HG02840 (cell line): ENCODE data around the gene METRN.
"Not testable (repeated sequence)": the region's sequence is repeated elsewhere in the genome, so short reads cannot be mapped to it uniquely, and the experiment has no call there.

Source experiments
- ATAC-seq: cut with Tn5 transposase; IDR thresholded peaks from one replicate; pipeline ENCODE4 v1.9.1; 2021; ENCODE audit warnings: mild to moderate bottlenecking, moderate library complexity, moderate number of reproducible peaks; ENCODE audit not compliant: unreplicated experiment, low FRiP score

Gene METRN

DNA sequence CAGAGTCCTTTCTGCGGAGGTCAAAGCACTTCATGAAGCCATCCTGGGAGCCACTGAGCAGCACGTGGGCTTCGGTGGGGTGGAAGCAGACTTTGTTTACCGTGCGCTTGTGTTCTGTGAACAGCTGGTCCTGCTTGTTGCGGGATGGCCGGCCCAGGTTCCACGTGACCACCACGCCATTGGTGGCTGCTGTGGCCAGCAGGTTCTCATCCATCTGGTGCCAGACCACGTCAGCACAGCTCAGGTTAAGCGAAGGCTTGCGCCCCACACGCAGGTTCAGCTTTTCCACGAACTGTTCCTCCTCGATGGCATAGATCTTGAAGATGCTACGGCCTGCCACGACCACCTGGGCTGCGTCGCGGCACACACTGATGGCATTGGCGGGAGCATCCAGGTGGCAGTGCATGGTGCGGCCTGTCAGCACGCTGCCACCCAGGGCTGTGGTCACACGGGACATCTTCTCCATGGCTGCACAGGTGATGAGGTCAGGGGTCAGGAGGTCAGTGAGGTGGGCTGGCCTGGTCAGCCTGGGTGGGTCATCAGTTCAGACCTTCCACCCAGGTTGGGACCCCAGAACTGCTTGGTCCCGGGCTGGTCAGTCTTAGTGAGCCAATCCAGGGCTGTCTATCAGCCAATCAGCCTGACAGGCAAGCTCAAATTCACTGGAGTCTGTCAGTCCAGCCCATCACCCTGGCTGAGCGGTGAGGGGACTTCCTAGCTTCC is 25.6 kb upstream of the METRN start:
- ATAC-seq = no peak

DNA sequence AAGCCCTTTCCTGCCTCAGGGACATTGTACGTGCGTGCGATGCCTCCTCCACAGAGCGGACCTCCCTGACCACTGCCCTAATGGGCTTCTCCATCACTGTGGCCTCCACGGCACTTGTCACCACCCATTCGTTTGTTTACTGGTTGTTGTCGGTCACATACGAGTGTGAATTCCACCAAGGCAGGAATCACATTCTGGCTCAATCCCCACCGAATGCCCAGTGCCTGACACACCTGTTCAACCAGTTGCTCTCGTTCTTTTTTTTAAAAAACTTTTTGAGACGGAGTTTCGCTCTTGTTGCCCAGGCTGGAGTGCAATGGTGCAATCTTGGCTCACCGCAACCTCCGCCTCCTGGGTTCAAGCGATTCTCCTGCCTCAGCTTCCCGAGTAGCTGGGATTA is 23.7 kb upstream of the METRN start:
- not testable (repeated sequence) for ATAC-seq

DNA sequence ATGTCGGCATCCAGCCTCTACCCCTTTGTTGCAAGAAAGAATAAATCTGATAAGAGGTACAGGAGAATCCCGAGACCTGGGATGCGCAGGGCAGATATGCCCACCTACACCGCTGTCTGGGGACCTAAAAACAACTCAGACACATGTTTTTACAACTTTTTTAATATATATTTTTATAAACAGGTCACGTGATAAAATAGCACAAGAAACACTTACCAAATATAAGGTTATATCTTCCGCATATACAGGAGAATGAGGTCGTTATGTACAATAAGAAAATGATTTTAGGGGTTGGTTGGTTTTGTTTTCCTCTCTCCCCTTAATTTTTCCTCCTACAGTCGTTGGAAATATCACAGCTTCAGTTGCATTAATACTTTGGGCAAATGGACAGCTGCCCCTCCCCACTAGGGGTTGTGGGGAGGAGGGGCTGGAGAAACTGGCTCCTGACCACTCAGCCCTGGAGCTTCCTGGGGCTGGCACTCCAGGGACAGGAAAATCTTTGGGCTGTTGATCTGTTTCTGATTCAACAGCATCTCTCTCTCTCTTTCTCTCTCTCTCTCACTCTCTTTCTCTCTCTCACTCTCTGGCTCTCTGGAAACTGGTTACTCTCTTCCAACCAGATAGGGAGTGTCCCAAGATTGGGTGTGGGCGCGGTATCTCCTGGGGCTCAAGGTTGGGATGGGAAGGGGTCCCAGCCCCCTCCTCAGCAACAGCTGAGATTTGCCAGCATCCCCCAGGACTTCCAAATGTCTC is 22.4 kb upstream of the METRN start:
- no peak for ATAC-seq

DNA sequence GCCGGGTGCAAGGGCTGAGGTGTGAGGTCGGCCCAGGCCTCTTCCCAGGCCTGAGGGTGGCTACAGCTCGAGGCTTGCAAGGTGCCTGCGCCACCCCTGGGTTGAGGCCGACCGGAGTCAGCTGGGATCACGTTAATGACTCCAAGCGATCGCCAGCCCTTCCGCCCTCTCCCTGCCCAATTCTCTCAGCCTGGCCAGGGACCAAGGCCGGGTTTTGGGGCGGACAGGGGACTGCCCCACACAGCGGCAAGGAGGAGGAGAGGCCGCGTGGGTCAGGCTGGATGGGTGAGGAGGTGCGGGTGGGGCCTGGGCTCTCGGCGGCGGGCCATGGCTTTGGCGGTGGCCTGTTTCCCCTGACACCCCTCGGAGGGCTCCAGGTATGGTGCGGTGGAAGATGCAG is 21.6 kb upstream of the METRN start:
- ATAC-seq = no peak

DNA sequence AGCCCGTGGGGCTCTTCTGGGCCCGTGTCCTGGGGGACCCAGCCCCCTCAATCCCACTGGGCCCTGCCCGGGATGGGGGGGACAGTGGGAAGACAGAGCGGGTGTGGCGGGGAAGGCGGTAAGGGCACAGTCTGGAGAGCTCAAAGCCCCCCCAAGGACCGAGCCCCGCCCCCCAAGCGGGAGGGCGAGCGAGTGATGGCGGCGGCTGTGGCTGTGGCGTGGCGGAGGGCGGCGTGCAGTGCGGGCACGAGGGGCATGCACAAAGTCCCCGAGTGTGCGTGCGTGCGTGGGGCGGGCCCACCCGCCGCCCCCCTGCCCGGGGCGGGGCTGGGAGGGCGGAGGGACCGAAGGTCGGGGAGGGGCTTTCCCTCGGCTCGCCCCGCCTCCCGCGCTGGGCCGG is 21.2 kb upstream of the METRN start:
- ATAC-seq = no peak

DNA sequence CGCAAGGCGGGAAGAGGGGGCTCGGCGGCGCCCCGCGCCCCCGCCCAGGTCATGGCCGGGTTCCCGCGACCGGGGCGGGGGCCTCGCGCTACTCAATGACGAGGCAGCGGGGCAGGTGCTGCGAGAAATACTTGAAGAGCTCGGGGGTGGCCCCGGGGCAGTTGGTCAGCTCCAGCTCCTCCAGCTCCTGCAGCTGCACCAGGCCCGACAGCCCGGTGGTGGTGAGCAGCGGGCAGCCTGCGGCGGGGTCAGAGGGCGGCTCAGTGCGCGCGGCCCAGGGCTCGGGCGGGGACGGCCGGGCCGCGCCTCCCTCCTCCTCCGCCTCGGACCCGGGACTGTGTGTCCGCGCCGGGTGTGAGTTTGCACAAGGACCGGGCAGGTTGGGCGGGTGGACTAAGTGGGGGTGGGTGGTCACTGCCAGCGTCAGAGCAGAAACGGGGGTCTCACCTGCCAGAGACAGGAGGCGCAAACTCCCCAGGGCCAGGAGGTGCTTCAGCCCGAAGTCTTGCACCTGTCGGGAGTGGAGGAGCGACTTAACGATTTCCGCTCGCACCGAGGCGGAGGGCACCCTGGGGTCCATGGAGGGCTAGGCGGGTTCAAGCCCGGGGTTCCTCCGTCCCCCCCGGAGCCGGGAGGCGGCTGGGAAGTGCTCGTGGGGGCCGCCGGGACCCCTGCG is 20.6 kb upstream of the METRN start:
- no peak for ATAC-seq

DNA sequence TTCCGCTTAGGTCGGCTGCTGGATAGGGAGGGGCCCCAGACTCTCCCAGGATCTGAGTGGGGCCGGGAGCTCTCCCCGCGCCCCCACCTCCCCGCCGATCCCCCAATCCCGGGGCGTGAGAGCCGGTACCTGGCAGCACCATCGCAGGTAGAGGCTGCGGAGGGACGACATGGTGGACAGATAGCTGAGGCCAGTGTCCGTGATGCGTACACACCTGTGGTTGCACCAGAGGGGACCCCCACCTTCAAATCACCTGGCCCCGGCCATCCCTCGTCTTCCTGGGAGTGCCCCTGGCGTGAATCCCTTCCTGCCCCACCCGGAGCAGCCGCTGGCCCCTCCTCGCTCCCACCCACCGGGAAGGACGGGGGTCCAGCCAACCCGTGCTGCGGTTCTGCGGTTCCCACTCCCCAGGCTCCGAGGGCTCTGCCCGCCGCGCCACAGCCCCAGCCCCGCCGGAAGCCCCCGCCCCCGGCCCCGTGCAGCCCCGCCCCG is 20.0 kb upstream of the METRN start:
- ATAC-seq = no peak

DNA sequence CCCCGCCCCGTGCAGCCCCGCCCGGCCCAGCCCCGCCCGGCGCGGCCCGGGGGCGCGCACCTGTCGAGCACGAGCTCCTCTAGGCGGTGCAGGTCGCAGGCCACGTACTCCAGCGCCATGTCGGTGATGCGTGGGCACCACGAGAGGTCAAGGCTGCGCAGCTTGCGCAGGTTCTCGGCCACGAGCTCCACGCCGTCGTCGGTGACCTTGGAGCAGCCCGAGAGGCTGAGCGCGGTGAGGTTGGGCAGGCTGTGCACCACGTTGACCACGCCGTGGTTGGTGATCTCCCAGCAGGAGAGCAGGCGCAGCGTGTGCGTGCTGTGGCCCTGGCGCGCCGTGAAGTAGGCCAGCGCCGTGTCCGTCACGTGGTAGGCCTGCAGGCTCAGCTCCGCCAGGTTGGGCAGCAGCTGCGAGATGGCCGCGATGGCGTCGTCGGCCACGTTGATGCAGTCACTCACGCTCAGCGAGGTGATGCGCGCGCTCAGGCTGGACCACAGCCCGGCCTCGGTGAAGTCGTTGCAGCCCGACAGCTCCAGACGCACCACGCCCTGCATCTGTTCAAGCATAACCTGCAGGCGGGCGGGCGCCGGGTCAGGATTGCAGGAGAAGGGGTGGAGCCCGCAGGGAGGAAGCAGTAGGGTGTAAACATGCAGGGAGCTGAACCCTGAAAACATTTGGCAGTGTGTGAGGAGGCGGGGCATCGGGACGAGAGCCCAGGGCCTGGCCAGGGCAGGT is 19.4 kb upstream of the METRN start:
- ATAC-seq = no peak

DNA sequence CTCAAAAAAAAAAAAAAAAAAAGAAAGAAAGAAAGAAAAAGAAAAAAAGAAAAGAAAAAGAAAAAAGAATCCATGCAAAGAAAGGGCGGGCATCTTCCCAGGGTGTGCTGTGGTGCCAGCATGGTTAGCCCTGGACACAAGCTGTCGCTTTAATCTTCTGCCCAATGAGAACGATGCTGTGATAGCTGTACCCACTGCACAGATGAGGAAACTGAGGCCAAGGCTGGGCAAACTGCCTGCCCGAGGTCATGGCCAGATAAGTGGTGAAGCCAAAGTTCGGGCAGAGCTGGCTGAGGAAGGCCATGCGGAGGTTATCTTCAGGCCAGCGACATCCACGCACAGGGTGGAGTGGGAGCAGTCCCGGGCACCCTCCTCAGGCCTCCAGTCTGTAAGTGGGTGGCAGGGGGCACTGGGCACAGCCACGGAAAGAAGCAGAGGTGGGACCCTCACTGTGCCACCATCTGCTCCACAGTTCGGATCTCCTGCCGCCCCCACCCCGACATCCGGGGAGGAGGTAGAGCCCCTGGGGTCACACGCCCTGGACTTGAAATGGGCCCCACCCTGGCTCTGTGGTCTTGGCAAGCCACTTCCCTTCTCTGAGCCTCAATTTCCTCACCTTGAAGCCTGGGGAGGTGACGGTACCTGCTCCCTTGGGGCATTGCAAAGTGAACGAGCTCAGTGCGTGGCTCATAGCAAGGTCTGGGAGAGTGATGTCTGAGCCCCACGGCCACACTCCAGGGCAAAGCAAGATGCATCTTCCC is 15.8 kb upstream of the METRN start:
- ATAC-seq = no peak

DNA sequence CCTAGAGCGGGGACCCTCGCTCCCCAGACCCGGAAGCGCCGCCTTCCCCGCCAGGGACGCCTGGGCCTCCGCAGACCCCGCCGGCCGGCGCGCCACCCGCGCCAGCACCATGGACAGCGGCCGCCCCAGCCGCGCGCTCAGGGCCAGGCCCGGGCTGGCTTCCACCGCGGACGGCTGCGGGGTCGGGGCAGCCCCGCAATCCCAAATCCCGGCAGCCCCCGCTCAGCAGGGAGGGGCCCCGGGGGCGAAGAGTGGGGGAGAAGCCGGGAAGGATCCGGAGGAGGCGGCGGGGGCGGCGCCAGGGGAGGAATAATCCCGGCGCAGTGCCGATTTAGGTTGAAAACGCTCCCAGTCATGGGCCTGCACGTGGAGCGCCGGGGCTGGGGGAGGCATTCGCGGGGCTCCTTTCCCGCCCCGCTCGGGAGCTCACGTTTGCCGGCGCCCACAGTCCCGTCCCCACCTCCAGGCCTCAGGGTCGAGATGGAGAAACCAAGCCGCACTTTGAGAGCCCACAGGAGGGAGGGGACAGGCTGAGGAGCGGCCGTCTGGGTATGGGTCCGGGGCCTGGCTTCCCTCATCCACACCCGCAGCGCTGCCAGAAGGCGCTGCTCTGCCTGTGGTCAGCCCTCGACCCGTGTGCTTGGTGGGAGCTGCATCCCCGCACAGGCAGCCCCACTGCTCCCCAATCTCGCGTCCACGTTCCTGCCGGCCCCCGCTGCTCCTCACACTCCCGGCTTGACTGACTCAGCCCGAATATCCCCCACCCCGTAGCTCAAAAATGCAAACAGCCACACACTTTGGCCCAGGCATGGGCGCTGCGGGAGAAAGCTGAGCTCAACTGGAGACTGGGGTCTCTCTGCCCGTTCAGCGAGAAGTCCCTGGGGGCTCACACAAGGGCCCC is 14.0 kb upstream of the METRN start:
- ATAC-seq = no peak

DNA sequence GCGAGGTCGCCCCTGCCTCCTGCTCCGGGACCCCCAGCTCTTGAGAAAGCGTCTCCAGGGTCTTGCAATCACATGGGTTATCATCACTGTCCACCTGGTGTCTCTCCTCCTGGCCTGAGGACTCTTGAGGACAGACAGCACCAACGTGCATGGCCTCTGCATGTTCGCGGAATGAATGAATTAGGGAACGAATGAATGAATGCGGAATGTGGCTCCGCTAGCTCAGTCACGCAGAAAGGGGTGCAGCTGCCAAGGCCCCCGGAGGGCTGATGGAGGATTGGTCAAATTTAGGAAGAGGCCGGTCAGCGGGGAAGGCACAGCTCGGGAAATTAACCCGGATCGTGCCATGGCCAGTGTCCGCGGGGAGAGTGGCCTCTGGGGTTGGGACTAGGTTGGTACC is 12.6 kb upstream of the METRN start:
- ATAC-seq = no peak

DNA sequence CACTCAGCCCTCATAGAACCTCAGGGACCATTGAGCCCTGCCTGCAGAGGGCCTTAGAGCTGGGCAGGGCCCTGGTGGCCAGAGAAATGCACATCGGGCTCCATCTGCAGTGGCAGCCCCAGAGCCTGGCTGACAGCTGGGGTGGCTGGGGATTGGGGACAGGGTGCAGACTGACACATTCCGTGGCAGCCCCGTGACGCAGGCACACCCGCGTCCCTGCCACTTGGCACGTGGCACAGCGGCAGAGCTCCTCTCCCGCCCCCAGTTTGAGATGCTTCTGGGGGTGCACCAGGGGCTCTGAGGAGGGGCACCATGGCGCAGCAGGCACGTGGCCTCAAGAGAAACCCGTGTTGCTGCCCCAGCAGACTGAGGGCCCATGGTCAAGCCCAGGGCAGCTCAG is 11.5 kb upstream of the METRN start:
- ATAC-seq = no peak

DNA sequence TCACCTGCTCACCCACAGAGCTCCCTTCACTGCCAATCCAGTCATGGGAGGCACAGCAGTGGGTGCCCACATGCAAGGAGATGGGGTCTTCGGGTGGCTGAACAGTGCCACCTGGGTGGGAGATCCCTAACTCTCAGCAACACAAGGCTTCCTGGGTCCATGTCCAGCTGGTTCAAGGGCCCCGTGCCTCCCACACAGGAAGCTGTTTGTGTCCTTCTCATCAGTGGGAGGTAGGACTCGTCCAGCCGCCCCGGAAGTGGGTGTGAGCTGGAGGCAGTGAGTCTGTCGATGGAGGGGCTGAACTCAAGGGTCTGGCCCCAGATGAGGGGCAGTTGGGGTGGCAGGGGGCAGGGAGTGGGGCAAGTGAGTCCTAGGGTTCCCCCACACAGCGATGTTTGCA is 10.9 kb upstream of the METRN start:
- ATAC-seq = no peak

DNA sequence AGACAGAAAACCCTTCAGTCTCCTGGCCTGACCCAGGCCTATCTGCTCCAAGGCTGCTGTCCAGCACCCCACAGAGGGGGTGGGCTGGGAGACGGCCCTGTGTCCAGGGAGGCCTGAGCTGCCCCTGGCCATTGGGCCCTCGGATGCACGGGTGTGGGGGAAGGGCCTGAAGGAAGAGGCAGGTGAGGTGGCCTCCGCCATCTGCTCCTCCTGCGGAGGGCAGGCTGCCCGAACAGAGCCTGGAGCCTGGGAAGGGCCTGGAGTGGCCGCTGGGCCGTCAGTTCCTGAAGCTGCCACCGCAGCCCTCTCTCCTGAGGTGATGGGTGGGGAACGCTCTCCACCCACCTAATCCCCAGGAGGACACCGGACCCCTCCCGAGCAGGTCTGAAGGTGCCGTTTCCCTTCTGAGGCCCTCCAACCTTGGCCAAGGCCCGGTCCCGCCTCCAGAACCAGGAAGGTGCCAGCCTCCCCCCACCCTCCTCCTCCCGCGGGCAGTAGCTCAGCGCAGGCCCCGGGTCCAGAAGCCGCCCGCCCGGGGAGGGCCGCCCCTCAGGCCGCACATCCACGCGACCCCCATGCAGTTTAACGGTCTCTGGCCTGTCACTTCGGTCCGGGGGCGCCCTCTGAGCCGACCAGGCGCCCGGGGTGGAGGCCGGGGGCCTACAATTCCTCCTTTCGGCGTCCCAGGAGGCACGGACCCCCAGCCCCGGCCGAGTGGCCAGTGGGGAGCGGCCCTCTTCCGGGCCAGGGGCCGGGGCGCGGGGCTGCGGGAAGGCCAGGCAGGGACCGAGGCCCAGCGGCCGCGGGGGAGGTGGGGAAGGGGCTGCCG is 10.2 kb upstream of the METRN start:
- no peak for ATAC-seq

DNA sequence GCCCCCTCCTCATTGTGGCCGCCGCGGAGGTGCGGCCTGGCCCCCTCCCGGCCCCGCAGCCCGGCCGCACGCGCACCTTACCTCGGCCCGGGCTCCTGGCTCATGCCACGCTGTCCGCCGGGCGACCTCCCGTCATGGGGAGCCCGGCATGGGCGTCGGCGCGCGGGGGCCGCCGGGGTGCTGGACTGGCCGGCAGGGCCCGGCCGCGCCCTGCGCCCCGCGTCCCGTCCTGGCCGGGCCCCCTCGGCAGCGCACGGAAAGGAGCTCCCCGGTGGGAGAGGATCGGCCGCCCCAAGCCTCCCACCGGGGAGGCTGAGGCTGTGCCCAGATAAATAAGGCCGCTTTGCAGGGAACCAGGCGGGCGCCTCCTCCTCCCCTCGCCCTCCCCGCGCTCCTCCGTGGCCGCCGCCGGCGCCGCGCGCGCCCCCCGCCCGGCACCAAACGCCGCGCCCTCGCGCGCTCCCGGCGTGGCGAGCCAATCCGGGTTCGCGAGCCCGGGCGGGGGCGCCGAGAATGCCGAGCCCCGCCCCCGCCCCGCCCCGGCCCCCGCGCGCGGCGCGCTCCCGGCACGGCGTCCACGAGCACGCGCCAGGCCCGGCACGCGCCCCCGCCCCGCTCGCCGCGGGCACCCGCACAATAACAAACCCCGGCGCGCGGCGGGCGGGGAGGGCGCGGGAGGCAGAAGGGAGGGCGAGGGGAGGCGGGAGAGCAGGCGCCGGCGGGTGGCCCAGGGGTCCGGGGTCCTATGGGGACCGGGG is 9.3 kb upstream of the METRN start, which contains the start of gene FBXL16:
FBXL16 (minus strand) TSS at position 371 of the 758 bp plus-strand sequence. CDS start 8,396 bp downstream, outside the sequence.
- no peak for ATAC-seq

DNA sequence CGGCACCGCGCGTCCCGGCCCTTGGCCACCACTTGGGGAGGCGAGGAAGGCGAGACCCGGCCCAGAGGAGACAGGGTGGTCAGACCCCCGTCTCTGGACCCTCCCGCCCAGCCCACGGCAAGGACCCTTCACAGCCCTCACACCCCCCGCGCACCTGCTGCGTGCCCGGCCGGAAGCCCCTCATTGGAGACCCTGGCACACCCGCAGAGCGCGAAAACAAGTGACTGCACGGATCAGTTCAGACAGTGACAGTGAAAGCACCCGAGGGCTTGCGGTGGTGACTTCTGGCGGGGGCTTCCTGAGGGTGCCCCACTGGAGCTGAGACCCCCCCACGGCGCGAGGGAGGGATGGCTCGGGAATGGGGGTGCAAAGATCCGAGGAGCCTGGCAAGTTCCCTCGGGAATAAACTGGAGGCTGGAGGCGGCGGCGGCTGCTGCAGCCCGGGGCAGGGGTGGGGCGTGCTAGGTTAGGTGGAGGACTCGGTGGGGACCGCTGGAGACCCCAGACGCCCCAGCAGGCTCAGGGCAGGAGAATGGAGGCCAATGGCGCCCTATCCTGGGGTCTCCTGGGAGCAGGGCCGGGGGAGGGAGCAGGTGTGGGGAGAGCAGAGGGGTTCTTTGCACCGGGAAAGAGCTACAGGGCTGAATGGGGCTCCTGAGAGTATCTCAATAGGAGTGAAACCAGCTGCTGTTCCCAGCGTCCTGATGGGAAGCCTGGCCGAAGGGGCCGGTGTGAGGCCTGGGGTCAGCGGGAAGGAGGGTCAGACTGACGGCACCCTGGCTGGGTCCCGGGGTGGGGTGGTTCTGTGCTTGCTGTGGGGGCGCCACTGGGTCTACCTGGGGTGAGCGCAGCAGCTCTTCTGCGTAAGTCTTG is 8.5 kb upstream of the METRN start:
- ATAC-seq = no peak
